Fibroblast of lung (primary cell): Measurements from ENCODE around the gene RAB5A. TPM values are rescaled to one million over a fixed set of nuclear protein-coding genes. Genes with fewer than 3 reads are reported as not detected.
"Not testable (repeated sequence)": the region's sequence is repeated elsewhere in the genome, so short reads cannot be mapped to it uniquely, and the experiment has no call there.

Source experiments
- DNase-seq, 2 donors: peaks; one replicate each; pipeline versions ENCODE4 v3.0.0 to v3.0.0-alpha.2; 2010; ENCODE audit warnings: low read depth in 2 of 2
- H2AFZ ChIP-seq: 2 replicates; pipeline ENCODE4 v1.5.1; 2012; ENCODE audit warnings: low read length, control low read depth, inconsistent platforms
- H3K27ac ChIP-seq: 2 replicates; pipeline ENCODE4 v1.5.1; 2011; ENCODE audit warnings: low read length, control low read depth; ENCODE audit not compliant: insufficient read depth
- H3K27me3 ChIP-seq: 2 replicates; pipeline ENCODE4 v1.5.1; 2011; ENCODE audit warnings: mild to moderate bottlenecking, low read length; ENCODE audit not compliant: control insufficient read depth, insufficient read depth
- H3K36me3 ChIP-seq: 2 replicates; pipeline ENCODE4 v1.5.1; 2011; ENCODE audit warnings: low read length; ENCODE audit not compliant: control insufficient read depth, insufficient read depth
- H3K4me1 ChIP-seq: 2 replicates; pipeline ENCODE4 v1.5.1; 2011; ENCODE audit warnings: low read length; ENCODE audit not compliant: control insufficient read depth, insufficient read depth; ENCODE audit errors: extremely low read depth
- H3K4me2 ChIP-seq: 2 replicates; pipeline ENCODE4 v1.5.1; 2011; ENCODE audit warnings: low read length, control low read depth; ENCODE audit not compliant: insufficient read depth; ENCODE audit errors: extremely low read depth
- H3K4me3 ChIP-seq, 4 experiments: fragments of 200-600 bp in 1 of 4; sonication (generic) in 1 of 4; replicated peaks in 1 of 4; 2 replicates each; pipeline ENCODE4 v1.5.1; 2011 to 2016; ENCODE audit warnings: low read length in 4 of 4, low read depth in 3 of 4, mild to moderate bottlenecking in 3 of 4, control low read depth in 2 of 4, inconsistent platforms in 1 of 4, mixed read lengths in 1 of 4; ENCODE audit not compliant: insufficient read depth in 1 of 4; ENCODE audit errors: control extremely low read depth in 1 of 4
- H3K79me2 ChIP-seq: 2 replicates; pipeline ENCODE4 v1.5.1; 2012; ENCODE audit warnings: mild to moderate bottlenecking, low read length, inconsistent platforms; ENCODE audit not compliant: control insufficient read depth, insufficient read depth
- H3K9ac ChIP-seq: 2 replicates; pipeline ENCODE4 v1.5.1; 2011; ENCODE audit warnings: mild to moderate bottlenecking, low read length, control low read depth; ENCODE audit not compliant: insufficient read depth
- H3K9me3 ChIP-seq: 2 replicates; pipeline ENCODE4 v1.5.1; 2012; ENCODE audit warnings: low read depth, low read length; ENCODE audit not compliant: control insufficient read depth, insufficient read depth
- H4K20me1 ChIP-seq: 2 replicates; pipeline ENCODE4 v1.5.1; 2011; ENCODE audit warnings: low read length; ENCODE audit not compliant: control insufficient read depth, insufficient read depth; ENCODE audit errors: extremely low read depth
- CTCF ChIP-seq, 2 donors: IDR thresholded peaks in 1 of 2; conservative IDR thresholded peaks in 1 of 2; 1 replicate in 1 of 2; 2 replicates in 1 of 2; pipeline ENCODE4 v1.5.1; 2011 to 2012; ENCODE audit warnings: low read length in 2 of 2, control low read depth in 1 of 2, inconsistent platforms in 1 of 2, low read depth in 1 of 2, mild to moderate bottlenecking in 1 of 2
- EZH2 ChIP-seq: IDR thresholded peaks from 2 replicates; pipeline ENCODE4 v1.5.1; 2012; ENCODE audit warnings: low read length, control low read depth, mild to moderate bottlenecking; ENCODE audit errors: missing control alignments
- polyA plus RNA-seq, 2 donors: library from polyadenylated mRNA; depleted of rRNA in 1 of 2; stranded (reverse) in 1 of 2; unstranded in 1 of 2; fragments of >200 nt; gene quantifications; 2 replicates each; pipeline ENCODE4 v1.2.1, GENCODE V29; 2011 to 2012; ENCODE audit warnings: missing spikeins in 1 of 2
- total RNA-seq: library from RNA; depleted of rRNA; stranded (reverse); fragments of >200 nt; gene quantifications from 2 replicates; pipeline ENCODE4 v1.2.1, GENCODE V29; 2014

Gene RAB5A
- total and polyA plus RNA-seq, 2 donors (not counting 1 experiment from before 2014, with no cell fraction given) = 50.9 to 86.1 TPM

GRCh38 chr3:19950316-19950715 is 3.4 kb downstream of the RAB5A start:
- H3K9ac ChIP-seq = no peak overlapping the region
- H3K4me2 ChIP-seq = no peak overlapping the region
- no peak for TF ChIP-seq CTCF (conservative IDR thresholded peaks at IDR 0.05 in 1 of 2, IDR thresholded peaks at IDR 0.05 in 1 of 2; ENCODE audit: low read depth in 1 of 2, low read length in 2 of 2)
- no peak for TF ChIP-seq EZH2
- no peak overlapping the region for H2AFZ ChIP-seq
- H3K9me3 ChIP-seq = no peaks in the 10 kb centered on the region
- peaks cover 4% of the 10 kb centered on the region for H3K36me3 ChIP-seq
- H3K27ac ChIP-seq = no peak overlapping the region
- H3K4me1 ChIP-seq = no peaks in the 10 kb centered on the region
- no peaks in the 10 kb centered on the region for H4K20me1 ChIP-seq
- H3K4me3 ChIP-seq = no peak overlapping the region
- DNase-seq = no peak
- no peaks in the 10 kb centered on the region for H3K27me3 ChIP-seq
- peaks cover 80% of the 10 kb centered on the region for H3K79me2 ChIP-seq

- Histone ChIP-seq H3K9me3 (no peaks in the 10 kb centered on the region), H4K20me1 (no peaks in the 10 kb centered on the region), H3K79me2 (peaks cover 91% of the 10 kb centered on the region), H3K4me1 (no peaks in the 10 kb centered on the region), H3K27me3 (no peaks in the 10 kb centered on the region), H3K4me2 (no peak overlapping the region), H3K36me3 (peaks cover 4% of the 10 kb centered on the region), H3K4me3 (no peak overlapping the region), H3K27ac (no peak overlapping the region), H3K9ac (no peak overlapping the region), H2AFZ (no peak overlapping the region)
- no peak for DNase-seq
- TF ChIP-seq CTCF (conservative IDR thresholded peaks at IDR 0.05 in 1 of 2, IDR thresholded peaks at IDR 0.05 in 1 of 2; ENCODE audit: low read depth in 1 of 2, low read length in 2 of 2) = no peak
- TF ChIP-seq EZH2 = no peak
Measured at GRCh38 chr3:19954676-19955075, 7.8 kb downstream of the RAB5A start.

GRCh38 chr3:19957354-19957753 is 10.5 kb downstream of the RAB5A start:
- not testable (repeated sequence) for H3K4me2 ChIP-seq, H3K27me3 ChIP-seq, H3K9ac ChIP-seq, H3K9me3 ChIP-seq, H2AFZ ChIP-seq, H3K27ac ChIP-seq, H3K4me1 ChIP-seq, H3K4me3 ChIP-seq, H4K20me1 ChIP-seq, H3K36me3 ChIP-seq, DNase-seq
- peaks cover 84% of the 10 kb centered on the region for H3K79me2 ChIP-seq

- no peak overlapping the region for H3K4me2 ChIP-seq
- no peak for TF ChIP-seq EZH2
- no peak for TF ChIP-seq CTCF (conservative IDR thresholded peaks at IDR 0.05 in 1 of 2, IDR thresholded peaks at IDR 0.05 in 1 of 2; ENCODE audit: low read depth in 1 of 2, low read length in 2 of 2)
- no peaks in the 10 kb centered on the region for H3K4me1 ChIP-seq
- H3K9me3 ChIP-seq = no peaks in the 10 kb centered on the region
- H3K27me3 ChIP-seq = no peaks in the 10 kb centered on the region
- H3K79me2 ChIP-seq = peaks cover 79% of the 10 kb centered on the region
- no peak overlapping the region for H3K27ac ChIP-seq
- no peaks in the 10 kb centered on the region for H3K36me3 ChIP-seq
- H3K4me3 ChIP-seq = no peak overlapping the region
- no peak for DNase-seq
- no peak overlapping the region for H2AFZ ChIP-seq
- peaks cover 2% of the 10 kb centered on the region for H4K20me1 ChIP-seq
- H3K9ac ChIP-seq = no peak overlapping the region
Measured at GRCh38 chr3:19959505-19959904, 12.6 kb downstream of the RAB5A start.
